Measurements from ENCODE around the gene NGLY1. TPM values are rescaled to one million over a fixed set of nuclear protein-coding genes. Genes with fewer than 3 reads are reported as not detected.

The NGLY1 gene
- total RNA-seq, 1 experiment from 2014 or later: 14.6 TPM

DNA sequence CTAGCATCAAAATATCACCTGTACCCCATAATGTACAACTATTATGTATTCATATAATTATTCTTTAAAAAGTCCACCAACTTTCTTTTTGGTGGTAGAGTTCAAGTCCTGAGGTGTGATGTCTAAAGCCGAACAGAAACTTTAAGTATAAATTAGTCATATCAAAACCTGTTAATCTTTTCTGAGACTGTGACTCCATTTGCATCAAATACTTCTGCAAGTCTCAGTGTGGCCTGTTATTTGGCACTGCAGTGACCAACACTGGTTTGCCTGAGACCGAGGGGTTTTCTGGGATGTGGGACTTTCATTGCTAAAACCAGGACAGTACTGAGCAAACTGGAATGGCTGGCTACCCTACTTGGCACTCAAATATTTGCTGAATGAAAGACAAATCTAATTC lies 7.3 kb downstream of the NGLY1 start:
- H3K36me3 ChIP-seq (ENCODE audit: control insufficient read depth, insufficient read depth, low read length): no peaks in the 10 kb centered on the region; the same call in 1 of the 2 replicates

GRCh38 chr3:25768851-25769250 lies 14.4 kb downstream of the NGLY1 start:
- H3K9me3 ChIP-seq (ENCODE audit: control insufficient read depth, insufficient read depth, low read depth, low read length): no peaks in the 10 kb centered on the region
- no peaks in the 10 kb centered on the region for H3K27me3 ChIP-seq (ENCODE audit: control insufficient read depth, insufficient read depth, low read length)
- POLR2A ChIA-PET: no interaction called here
- H3K27ac ChIP-seq (ENCODE audit: low read length): no peak overlapping the region
- H3K4me3 ChIP-seq (ENCODE audit: low read depth in 2 of 2, low read length in 2 of 2): no peak overlapping the region
- CTCF ChIA-PET: no interaction called here
- ATAC-seq (no peak), DNase-seq (ENCODE audit: low read depth, low spot score) (no peak)
- in situ Hi-C loops (cut with HindIII; ENCODE audit: low pct_unique_long_range_greater_than_20kb, low sequenced_read_pairs): no loop called here
- no peaks in the 10 kb centered on the region for H3K36me3 ChIP-seq (ENCODE audit: control insufficient read depth, insufficient read depth, low read length)
- intact Hi-C loops (cut with micrococcal nuclease; ENCODE audit: unreplicated experiment): no loop called here
- H3K4me1 ChIP-seq (ENCODE audit: control insufficient read depth, insufficient read depth, low read length): no peaks in the 10 kb centered on the region
- BruUV-seq (replicated peaks): no TSS peak
- no peak for TF ChIP-seq POLR2AphosphoS5 (IDR thresholded peaks at IDR 0.05; ENCODE audit: low read depth, low read length)
- TF ChIP-seq SIN3A (IDR thresholded peaks at IDR 0.05; ENCODE audit: borderline replicate concordance, insufficient read depth, low read depth, low read length): no peak
- TF ChIP-seq, protein P1, sequence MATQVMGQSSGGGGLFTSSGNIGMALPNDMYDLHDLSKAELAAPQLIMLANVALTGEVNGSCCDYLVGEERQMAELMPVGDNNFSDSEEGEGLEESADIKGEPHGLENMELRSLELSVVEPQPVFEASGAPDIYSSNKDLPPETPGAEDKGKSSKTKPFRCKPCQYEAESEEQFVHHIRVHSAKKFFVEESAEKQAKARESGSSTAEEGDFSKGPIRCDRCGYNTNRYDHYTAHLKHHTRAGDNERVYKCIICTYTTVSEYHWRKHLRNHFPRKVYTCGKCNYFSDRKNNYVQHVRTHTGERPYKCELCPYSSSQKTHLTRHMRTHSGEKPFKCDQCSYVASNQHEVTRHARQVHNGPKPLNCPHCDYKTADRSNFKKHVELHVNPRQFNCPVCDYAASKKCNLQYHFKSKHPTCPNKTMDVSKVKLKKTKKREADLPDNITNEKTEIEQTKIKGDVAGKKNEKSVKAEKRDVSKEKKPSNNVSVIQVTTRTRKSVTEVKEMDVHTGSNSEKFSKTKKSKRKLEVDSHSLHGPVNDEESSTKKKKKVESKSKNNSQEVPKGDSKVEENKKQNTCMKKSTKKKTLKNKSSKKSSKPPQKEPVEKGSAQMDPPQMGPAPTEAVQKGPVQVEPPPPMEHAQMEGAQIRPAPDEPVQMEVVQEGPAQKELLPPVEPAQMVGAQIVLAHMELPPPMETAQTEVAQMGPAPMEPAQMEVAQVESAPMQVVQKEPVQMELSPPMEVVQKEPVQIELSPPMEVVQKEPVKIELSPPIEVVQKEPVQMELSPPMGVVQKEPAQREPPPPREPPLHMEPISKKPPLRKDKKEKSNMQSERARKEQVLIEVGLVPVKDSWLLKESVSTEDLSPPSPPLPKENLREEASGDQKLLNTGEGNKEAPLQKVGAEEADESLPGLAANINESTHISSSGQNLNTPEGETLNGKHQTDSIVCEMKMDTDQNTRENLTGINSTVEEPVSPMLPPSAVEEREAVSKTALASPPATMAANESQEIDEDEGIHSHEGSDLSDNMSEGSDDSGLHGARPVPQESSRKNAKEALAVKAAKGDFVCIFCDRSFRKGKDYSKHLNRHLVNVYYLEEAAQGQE (IDR thresholded peaks at IDR 0.05; ENCODE audit: insufficient read depth in 1 of 2, low read depth in 2 of 2, low read length in 1 of 2): no peak
- no peak for TF ChIP-seq TCF7L2 (IDR thresholded peaks at IDR 0.05; ENCODE audit: low read depth, low read length)
- TF ChIP-seq, protein P2, sequence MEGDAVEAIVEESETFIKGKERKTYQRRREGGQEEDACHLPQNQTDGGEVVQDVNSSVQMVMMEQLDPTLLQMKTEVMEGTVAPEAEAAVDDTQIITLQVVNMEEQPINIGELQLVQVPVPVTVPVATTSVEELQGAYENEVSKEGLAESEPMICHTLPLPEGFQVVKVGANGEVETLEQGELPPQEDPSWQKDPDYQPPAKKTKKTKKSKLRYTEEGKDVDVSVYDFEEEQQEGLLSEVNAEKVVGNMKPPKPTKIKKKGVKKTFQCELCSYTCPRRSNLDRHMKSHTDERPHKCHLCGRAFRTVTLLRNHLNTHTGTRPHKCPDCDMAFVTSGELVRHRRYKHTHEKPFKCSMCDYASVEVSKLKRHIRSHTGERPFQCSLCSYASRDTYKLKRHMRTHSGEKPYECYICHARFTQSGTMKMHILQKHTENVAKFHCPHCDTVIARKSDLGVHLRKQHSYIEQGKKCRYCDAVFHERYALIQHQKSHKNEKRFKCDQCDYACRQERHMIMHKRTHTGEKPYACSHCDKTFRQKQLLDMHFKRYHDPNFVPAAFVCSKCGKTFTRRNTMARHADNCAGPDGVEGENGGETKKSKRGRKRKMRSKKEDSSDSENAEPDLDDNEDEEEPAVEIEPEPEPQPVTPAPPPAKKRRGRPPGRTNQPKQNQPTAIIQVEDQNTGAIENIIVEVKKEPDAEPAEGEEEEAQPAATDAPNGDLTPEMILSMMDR (IDR thresholded peaks at IDR 0.05): no peak

More for the DNA sequence above, 7.3 kb downstream of the NGLY1 start:
- POLR2A ChIA-PET: no interaction called here
- Histone ChIP-seq H3K27me3 (ENCODE audit: control insufficient read depth, insufficient read depth, low read length) (no peaks in the 10 kb centered on the region), H3K4me1 (ENCODE audit: control insufficient read depth, insufficient read depth, low read length) (no peaks in the 10 kb centered on the region), H3K4me3 (ENCODE audit: low read depth in 2 of 2, low read length in 2 of 2) (no peak overlapping the region), H3K9me3 (ENCODE audit: control insufficient read depth, insufficient read depth, low read depth, low read length) (no peaks in the 10 kb centered on the region), H3K27ac (ENCODE audit: low read length) (no peak overlapping the region)
- TF ChIP-seq, protein P2 (IDR thresholded peaks at IDR 0.05): no peak
- TF ChIP-seq POLR2AphosphoS5 (IDR thresholded peaks at IDR 0.05; ENCODE audit: low read depth, low read length): no peak
- TF ChIP-seq TCF7L2 (IDR thresholded peaks at IDR 0.05; ENCODE audit: low read depth, low read length): no peak
- in situ Hi-C loops (cut with HindIII; ENCODE audit: low pct_unique_long_range_greater_than_20kb, low sequenced_read_pairs) (no loop called here), intact Hi-C loops (cut with micrococcal nuclease; ENCODE audit: unreplicated experiment) (no loop called here)
- no TSS peak for BruUV-seq (replicated peaks)
- CTCF ChIA-PET: no interaction called here
- no peak for ATAC-seq
- DNase-seq (ENCODE audit: low read depth, low spot score): no peak

Measured in Panc1 (cell line).